Measurements from ENCODE around the gene SMIM38.

Gene SMIM38

DNA sequence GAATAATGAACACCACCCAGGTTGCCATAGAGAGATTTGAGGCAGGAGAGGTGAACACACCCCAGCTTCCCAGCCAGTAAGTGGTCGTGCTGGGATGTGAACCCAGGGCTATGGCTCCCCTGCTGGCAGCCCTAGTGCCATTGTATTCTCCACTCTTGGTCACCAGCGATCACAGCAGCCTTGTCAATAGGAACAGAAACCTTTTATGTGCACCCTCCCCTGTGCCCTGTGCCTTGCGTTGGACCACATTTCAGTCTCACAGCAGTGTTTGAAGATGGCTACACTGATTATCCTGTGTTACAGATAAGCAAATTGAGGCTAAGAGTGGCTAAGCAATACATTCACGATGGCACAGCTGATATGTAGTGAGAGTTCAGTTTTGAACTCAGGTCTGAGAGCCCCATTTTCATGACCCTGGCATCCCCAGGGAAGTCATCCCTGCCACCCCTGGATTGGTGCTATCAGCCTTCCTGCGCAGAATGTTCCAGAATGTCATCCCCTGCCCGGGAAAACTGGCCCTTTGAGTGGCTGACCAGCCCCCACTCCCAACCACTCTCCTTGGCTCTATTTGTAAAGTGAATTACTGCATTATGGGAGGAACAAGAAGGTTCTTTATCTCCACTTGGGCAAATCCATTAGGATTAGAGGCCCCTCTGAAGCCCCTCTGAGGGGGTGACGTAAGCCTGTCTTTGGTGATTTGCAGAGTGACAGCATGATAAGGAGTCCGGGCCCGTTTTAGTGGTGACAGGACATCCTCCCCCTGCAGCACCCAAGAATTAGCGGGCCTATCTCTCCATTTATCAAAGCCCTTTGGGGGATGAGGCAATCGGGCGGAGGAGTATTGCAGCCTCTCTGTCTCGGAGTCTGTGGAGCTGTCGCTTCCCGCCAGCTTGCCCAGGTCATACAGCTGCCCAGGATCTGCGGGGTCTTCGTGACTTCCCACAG, 30.9 kb downstream of the SMIM38 start:
- TF ChIP-seq, protein P1, sequence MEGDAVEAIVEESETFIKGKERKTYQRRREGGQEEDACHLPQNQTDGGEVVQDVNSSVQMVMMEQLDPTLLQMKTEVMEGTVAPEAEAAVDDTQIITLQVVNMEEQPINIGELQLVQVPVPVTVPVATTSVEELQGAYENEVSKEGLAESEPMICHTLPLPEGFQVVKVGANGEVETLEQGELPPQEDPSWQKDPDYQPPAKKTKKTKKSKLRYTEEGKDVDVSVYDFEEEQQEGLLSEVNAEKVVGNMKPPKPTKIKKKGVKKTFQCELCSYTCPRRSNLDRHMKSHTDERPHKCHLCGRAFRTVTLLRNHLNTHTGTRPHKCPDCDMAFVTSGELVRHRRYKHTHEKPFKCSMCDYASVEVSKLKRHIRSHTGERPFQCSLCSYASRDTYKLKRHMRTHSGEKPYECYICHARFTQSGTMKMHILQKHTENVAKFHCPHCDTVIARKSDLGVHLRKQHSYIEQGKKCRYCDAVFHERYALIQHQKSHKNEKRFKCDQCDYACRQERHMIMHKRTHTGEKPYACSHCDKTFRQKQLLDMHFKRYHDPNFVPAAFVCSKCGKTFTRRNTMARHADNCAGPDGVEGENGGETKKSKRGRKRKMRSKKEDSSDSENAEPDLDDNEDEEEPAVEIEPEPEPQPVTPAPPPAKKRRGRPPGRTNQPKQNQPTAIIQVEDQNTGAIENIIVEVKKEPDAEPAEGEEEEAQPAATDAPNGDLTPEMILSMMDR (IDR thresholded peaks at IDR 0.05; ENCODE audit: extremely low read depth, insufficient read depth, missing control alignments), result no peak
- in situ Hi-C loops (cut with MboI; ENCODE audit: low pct_unique_long_range_greater_than_20kb, low sequenced_read_pairs, unreplicated experiment), result no loop called here
- no peak for DNase-seq (ENCODE audit: low spot score)

DNA sequence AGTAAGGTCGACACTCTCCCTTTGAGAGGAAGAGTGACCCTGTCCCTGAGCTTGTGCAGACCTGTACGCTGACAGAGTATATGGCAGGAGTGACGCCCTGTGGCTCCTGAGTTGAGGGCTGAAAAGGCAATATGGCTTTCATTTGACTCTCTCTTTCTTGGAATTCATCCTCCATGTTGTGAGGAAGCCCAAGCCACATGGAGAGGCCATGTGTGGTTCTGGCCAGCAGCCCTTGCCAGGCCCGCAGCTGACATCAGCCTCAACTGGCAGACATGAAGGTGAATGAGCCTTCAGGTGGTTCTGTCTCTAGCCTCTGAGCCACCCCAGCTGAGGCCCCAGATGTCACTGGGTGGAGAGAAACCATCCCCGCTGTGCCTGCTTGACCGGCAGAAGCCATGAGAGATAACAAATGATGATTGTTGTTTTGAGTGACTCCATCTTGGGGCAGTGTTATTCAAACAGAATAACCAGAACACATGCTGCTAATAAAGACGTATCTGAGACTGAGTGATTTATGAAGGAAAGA, 31.9 kb downstream of the SMIM38 start:
- TF ChIP-seq, protein P1 (IDR thresholded peaks at IDR 0.05; ENCODE audit: extremely low read depth, insufficient read depth, missing control alignments), result no peak
- in situ Hi-C loops (cut with MboI; ENCODE audit: low pct_unique_long_range_greater_than_20kb, low sequenced_read_pairs, unreplicated experiment), result no loop called here
- DNase-seq (ENCODE audit: low spot score), result no peak

DNA sequence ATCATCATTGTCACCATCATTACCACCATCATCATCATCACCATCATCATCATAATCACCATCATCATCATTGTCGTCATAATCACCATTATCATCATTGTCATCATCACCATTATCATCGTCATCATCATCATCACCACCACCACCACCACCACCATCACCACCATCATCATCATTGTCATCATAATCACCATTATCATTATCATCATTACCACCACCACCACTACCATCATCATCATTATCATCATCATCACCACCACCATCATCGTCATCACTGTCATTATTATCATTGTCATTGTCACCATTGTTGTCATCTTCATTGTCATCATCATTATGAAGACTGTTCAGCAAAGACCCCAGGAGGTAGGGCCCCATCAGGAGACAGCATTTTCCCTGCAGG, 33.3 kb downstream of the SMIM38 start:
- no peak for DNase-seq (ENCODE audit: low spot score)
- in situ Hi-C loops (cut with MboI; ENCODE audit: low pct_unique_long_range_greater_than_20kb, low sequenced_read_pairs, unreplicated experiment), result no loop called here
- TF ChIP-seq, protein P1 (IDR thresholded peaks at IDR 0.05; ENCODE audit: extremely low read depth, insufficient read depth, missing control alignments), result no peak

DNA sequence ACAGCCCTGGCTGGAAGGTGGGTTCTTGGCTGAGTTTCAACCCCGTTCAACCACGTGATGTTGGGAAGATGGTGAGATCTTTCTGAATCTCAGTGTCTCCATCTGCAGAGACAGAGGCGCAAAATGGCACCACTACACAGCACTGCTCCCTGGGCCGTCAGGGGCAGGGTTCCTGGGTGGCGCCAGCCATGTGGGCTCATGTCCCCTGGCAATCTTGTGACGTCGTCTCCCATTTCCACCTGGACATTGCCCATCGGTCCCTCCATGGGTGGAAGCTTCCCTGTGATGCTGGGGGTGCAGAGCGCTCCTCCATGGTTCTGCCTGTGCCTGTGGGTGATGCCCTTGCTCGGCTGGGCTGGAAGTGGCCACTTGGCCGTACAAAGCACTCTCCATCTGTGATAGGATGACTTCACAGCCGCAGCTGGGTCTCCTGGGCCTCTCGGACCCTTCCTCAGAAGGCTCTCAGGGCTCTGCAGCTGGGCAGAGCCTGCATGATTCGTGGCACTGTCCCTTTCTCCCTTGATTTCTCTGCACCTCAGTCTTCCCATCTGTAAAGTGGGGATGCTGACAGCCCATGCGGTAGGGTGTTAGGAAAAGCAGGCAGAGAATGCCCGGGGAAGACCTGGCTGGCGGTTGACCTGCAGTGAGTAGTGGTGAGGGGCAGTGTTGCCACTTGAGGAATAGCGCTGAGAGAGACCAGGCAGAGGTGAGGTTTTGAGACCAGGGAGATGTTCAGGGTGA, 35.2 kb downstream of the SMIM38 start:
- no peak for DNase-seq (ENCODE audit: low spot score)
- TF ChIP-seq, protein P1 (IDR thresholded peaks at IDR 0.05; ENCODE audit: extremely low read depth, insufficient read depth, missing control alignments), result no peak
- in situ Hi-C loops (cut with MboI; ENCODE audit: low pct_unique_long_range_greater_than_20kb, low sequenced_read_pairs, unreplicated experiment), result no loop called here

DNA sequence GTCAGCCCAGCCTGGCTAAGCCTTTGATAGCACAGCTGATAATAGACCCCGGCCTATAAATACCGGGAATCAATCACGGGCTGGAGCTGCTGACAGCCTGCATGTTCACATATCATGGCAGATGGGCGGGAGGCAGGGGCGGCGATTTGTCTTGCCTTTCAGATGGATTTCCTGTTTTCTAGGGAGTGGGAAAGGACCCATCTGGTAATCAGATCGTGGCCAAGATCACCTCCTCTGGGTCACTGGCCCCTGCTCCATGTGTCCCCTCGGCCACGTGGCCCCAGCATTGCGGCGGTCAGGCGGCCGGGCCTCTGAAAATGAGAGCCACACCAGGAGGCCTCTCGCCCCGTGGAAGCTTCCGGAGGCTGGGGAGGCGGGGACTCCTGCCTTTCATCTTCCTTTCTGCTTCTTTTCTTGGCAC, 36.6 kb downstream of the SMIM38 start:
- DNase-seq (ENCODE audit: low spot score), result no peak
- TF ChIP-seq, protein P1 (IDR thresholded peaks at IDR 0.05; ENCODE audit: extremely low read depth, insufficient read depth, missing control alignments), result no peak
- in situ Hi-C loops (cut with MboI; ENCODE audit: low pct_unique_long_range_greater_than_20kb, low sequenced_read_pairs, unreplicated experiment), result no loop called here

DNA sequence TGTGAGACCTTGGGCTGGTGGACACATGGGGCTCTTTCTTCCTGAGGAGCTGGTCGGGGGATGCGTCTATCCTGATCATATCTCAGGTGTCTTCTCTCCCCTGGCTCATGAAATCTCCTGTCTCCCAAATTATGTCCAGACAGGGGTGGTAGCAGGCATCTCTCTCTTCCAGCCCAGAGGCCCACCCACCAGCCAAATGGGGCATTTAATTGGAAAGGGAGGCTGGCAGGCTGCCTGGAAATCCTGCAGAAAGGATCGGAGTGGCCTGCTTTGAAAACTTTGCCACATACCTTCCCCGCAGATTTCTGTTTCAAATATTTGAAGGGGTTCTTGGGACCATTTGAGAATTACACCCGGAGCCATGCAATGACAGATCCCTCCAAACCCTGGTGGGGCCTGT, 37.4 kb downstream of the SMIM38 start:
- in situ Hi-C loops (cut with MboI; ENCODE audit: low pct_unique_long_range_greater_than_20kb, low sequenced_read_pairs, unreplicated experiment), result no loop called here
- DNase-seq (ENCODE audit: low spot score), result no peak
- TF ChIP-seq, protein P1 (IDR thresholded peaks at IDR 0.05; ENCODE audit: extremely low read depth, insufficient read depth, missing control alignments), result no peak

Measured in GM13977 (cell line).